Keratinocyte (primary cell): ENCODE data around the gene MXRA8. TPM values are rescaled to one million over a fixed set of nuclear protein-coding genes. Genes with fewer than 3 reads are reported as not detected.
A peak's percentile ranks its signal among the peaks of the same experiment; 100 is the strongest.

Source experiments
- DNase-seq: peaks from one replicate; pipeline ENCODE4 v3.0.0-alpha.2; 2011; ENCODE audit warnings: low read depth, missing footprints, low spot score
- FAIRE-seq: peaks from 2 replicates; lab custom pipeline; 2011; peaks lifted over from hg19 to GRCh38; lab: Jason Lieb, UNC
- H2AFZ ChIP-seq: 2 replicates; pipeline ENCODE4 v1.6.0; 2012; ENCODE audit warnings: low read length, control low read depth, inconsistent platforms; ENCODE audit not compliant: control insufficient read depth
- H3K27ac ChIP-seq: 2 replicates; pipeline ENCODE4 v1.5.1; 2011; ENCODE audit warnings: low read length; ENCODE audit not compliant: control insufficient read depth, insufficient read depth
- H3K27me3 ChIP-seq: 3 replicates; pipeline ENCODE4 v1.6.0; 2011; ENCODE audit warnings: low read length; ENCODE audit not compliant: control insufficient read depth, insufficient read depth; ENCODE audit errors: extremely low read depth
- H3K36me3 ChIP-seq, 2 experiments: 2 replicates in 1 of 2; 3 replicates in 1 of 2; pipeline ENCODE4 v1.5.1; 2011; ENCODE audit warnings: low read length in 2 of 2, mild to moderate bottlenecking in 1 of 2; ENCODE audit not compliant: control insufficient read depth in 2 of 2, insufficient read depth in 2 of 2; ENCODE audit errors: extremely low read depth in 1 of 2
- H3K4me1 ChIP-seq: 3 replicates; pipeline ENCODE4 v1.5.1; 2011; ENCODE audit warnings: low read length; ENCODE audit not compliant: control insufficient read depth, insufficient read depth; ENCODE audit errors: extremely low read depth
- H3K4me2 ChIP-seq: 3 replicates; pipeline ENCODE4 v1.6.0; 2011; ENCODE audit warnings: low read depth, low read length; ENCODE audit not compliant: control insufficient read depth, insufficient read depth; ENCODE audit errors: extremely low read depth
- H3K4me3 ChIP-seq, 3 experiments: fragments of 200-600 bp in 1 of 3; sonication (generic) in 1 of 3; 2 replicates in 2 of 3; 3 replicates in 1 of 3; pipeline ENCODE4 v1.5.1; 2011 to 2016; ENCODE audit warnings: low read length in 3 of 3, mild to moderate bottlenecking in 3 of 3, control low read depth in 2 of 3, inconsistent platforms in 1 of 3, low read depth in 1 of 3, mixed read lengths in 1 of 3, mixed run types in 1 of 3, moderate library complexity in 1 of 3; ENCODE audit not compliant: control insufficient read depth in 2 of 3, insufficient read depth in 2 of 3; ENCODE audit errors: extremely low read depth in 1 of 3
- H3K79me2 ChIP-seq: 2 replicates; pipeline ENCODE4 v1.6.0; 2012; ENCODE audit warnings: low read length; ENCODE audit not compliant: control insufficient read depth, insufficient read depth
- H3K9ac ChIP-seq: 3 replicates; pipeline ENCODE4 v1.6.0; 2011; ENCODE audit warnings: low read length; ENCODE audit not compliant: control insufficient read depth, insufficient read depth; ENCODE audit errors: extremely low read depth
- H3K9me1 ChIP-seq: 3 replicates; pipeline ENCODE4 v1.6.0; 2011; ENCODE audit warnings: low read length; ENCODE audit not compliant: control insufficient read depth, insufficient read depth; ENCODE audit errors: extremely low read depth
- H3K9me3 ChIP-seq: 2 replicates; pipeline ENCODE4 v1.5.1; 2012; ENCODE audit warnings: low read depth, low read length; ENCODE audit not compliant: control insufficient read depth
- H4K20me1 ChIP-seq: 3 replicates; pipeline ENCODE4 v1.6.0; 2011; ENCODE audit warnings: low read length; ENCODE audit not compliant: control insufficient read depth, insufficient read depth; ENCODE audit errors: extremely low read depth
- CTCF ChIP-seq, 3 experiments: IDR thresholded peaks in 1 of 3; conservative IDR thresholded peaks in 1 of 3; optimal IDR thresholded peaks in 1 of 3; 2 replicates in 2 of 3; 3 replicates in 1 of 3; pipeline versions ENCODE3 to v1.5.1; 2011; ENCODE audit warnings: low read length in 3 of 3, mild to moderate bottlenecking in 3 of 3, moderate library complexity in 2 of 3, control low read depth in 1 of 3, inconsistent platforms in 1 of 3; ENCODE audit not compliant: insufficient read depth in 2 of 3; ENCODE audit errors: extremely low read depth in 1 of 3
- EZH2 ChIP-seq: IDR thresholded peaks from one replicate; pipeline ENCODE4 v1.6.1; 2012; ENCODE audit warnings: inconsistent platforms, mild to moderate bottlenecking, low read length, moderate library complexity
- dilution Hi-C: fragments of 300-500 bp; cut with MboI; formaldehyde crosslinking; loops from one replicate; pipeline ENCODE4 v1.7.0; 2020; ENCODE audit warnings: low sequenced_read_pairs; ENCODE audit not compliant: extremely low pct_ligation_motif_present
- polyA plus RNA-seq, 5 experiments: library from polyadenylated mRNA; depleted of rRNA in 3 of 5; stranded (reverse) in 3 of 5; stranded (forward) in 1 of 5; unstranded in 1 of 5; fragments of >200 nt; gene quantifications; 1 replicate in 1 of 5; 2 replicates in 3 of 5; 3 replicates in 1 of 5; pipeline versions ENCODE4 v1.2.1 to v1.2.3, GENCODE V29; 2011 to 2012; ENCODE audit warnings: missing spikeins in 2 of 5, low read depth in 1 of 5, low replicate concordance in 1 of 5

MXRA8 gene
- polyA plus RNA-seq, 1 donor (not counting 4 experiments of a cell fraction or from before 2014, with no cell fraction given): not detected

- Histone ChIP-seq H3K36me3 (peaks cover 3 to 8% of the 10 kb centered on the region in 2 experiments), H3K79me2 (peaks cover 30% of the 10 kb centered on the region), H3K4me3 (peak within 1 kb of the TSS; percentile 89 to 97 (median 89)), H3K9ac (peak within 1 kb of the TSS; percentile 94), H3K27ac (peak within 1 kb of the TSS; percentile 80), H3K4me1 (peaks cover 12% of the 10 kb centered on the region), H3K9me1 (no peaks in the 10 kb centered on the region), H3K27me3 (no peaks in the 10 kb centered on the region), H4K20me1 (no peaks in the 10 kb centered on the region), H3K4me2 (peak within 1 kb of the TSS; percentile 97), H3K9me3 (no peaks in the 10 kb centered on the region), H2AFZ (peak within 1 kb of the TSS; percentile 43)
- dilution Hi-C loops: no loop called here
- DNase-seq (peak; percentile 95), FAIRE-seq (peak; percentile 91)
- TF ChIP-seq CTCF (optimal IDR thresholded peaks at IDR 0.05 in 1 of 3, IDR thresholded peaks at IDR 0.05 in 1 of 3, conservative IDR thresholded peaks at IDR 0.05 in 1 of 3; ENCODE audit: extremely low read depth in 1 of 3, insufficient read depth in 2 of 3, low read length in 3 of 3): peak in 2 of 3 experiments; percentile 38 to 57
- no peak for TF ChIP-seq EZH2
Measured at GRCh38 chr1:1374929-1375662, 16.7 kb upstream of the MXRA8 start, which contains the start of gene AURKAIP1. Gene AURKAIP1 (minus strand): TSS chr1:1375207. CDS start chr1:1374756, 451 bp downstream.

GRCh38 chr1:1374589-1374928, 16.2 kb upstream of the MXRA8 start:
- H3K9me3 ChIP-seq: no peaks in the 10 kb centered on the region
- H3K79me2 ChIP-seq: peaks cover 30% of the 10 kb centered on the region
- peaks cover 3 to 8% of the 10 kb centered on the region in 2 experiments for H3K36me3 ChIP-seq
- no peak for DNase-seq
- H2AFZ ChIP-seq: peak overlapping the region; percentile 43
- dilution Hi-C loops: no loop called here
- TF ChIP-seq CTCF (optimal IDR thresholded peaks at IDR 0.05 in 1 of 3, IDR thresholded peaks at IDR 0.05 in 1 of 3, conservative IDR thresholded peaks at IDR 0.05 in 1 of 3; ENCODE audit: extremely low read depth in 1 of 3, insufficient read depth in 2 of 3, low read length in 3 of 3) (no peak), EZH2 (no peak)
- peak overlapping the region; percentile 97 for H3K4me2 ChIP-seq
- H3K4me1 ChIP-seq: peaks cover 12% of the 10 kb centered on the region
- no peaks in the 10 kb centered on the region for H3K27me3 ChIP-seq
- no peaks in the 10 kb centered on the region for H4K20me1 ChIP-seq
- peak overlapping the region; percentile 94 for H3K9ac ChIP-seq
- peak overlapping the region; percentile 89 to 97 (median 89) for H3K4me3 ChIP-seq
- no peaks in the 10 kb centered on the region for H3K9me1 ChIP-seq
- H3K27ac ChIP-seq: peak overlapping the region; percentile 76
- no peak for FAIRE-seq
